GM08714 (cell line): Measurements from ENCODE around the gene P3R3URF.

Source experiments
- H3K4me3 ChIP-seq: fragments of 200-500 bp; sonication (Bioruptor generic); 2 replicates; pipeline ENCODE4 v1.5.1; 2014; ENCODE audit warnings: mild to moderate bottlenecking, low read length, inconsistent platforms
- ZNF274 ChIP-seq: IDR thresholded peaks from 2 replicates; pipeline ENCODE4 v1.6.1; 2012; ENCODE audit warnings: mild to moderate bottlenecking, low read depth, low read length

P3R3URF gene

DNA sequence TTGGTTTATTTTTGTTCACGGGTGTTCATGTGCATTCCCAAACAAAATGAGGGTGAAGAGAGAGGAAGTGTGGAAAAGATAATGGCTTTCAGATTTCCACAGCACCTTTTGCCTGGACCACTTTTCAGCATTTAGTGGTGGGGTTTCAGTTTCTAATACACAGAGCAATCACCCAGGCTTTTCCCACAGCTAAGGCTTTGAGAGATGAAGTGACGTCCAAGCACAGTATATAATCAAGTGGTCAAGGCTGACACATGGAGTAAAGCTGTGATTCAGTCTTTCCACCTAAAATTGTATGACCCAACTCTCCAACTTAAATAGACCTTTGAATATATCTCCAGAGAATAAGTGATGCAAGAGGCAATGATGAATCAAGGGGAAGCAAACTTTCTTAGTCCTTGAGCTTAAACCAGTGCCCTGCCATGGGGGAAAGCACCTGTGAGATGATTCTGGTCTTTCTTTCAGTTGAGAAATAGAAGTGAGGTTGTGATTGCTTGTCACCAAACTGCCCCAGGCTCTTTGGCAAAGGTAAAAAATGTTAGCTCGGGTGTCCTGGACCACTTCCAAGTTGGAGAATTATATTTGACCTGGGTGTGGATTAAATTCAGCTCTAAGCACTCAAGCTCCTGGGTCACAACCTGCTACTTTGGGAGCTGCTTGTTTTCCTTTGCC, 41.5 kb downstream of the P3R3URF start:
- no peak overlapping the region for H3K4me3 ChIP-seq
- no peak for TF ChIP-seq ZNF274

DNA sequence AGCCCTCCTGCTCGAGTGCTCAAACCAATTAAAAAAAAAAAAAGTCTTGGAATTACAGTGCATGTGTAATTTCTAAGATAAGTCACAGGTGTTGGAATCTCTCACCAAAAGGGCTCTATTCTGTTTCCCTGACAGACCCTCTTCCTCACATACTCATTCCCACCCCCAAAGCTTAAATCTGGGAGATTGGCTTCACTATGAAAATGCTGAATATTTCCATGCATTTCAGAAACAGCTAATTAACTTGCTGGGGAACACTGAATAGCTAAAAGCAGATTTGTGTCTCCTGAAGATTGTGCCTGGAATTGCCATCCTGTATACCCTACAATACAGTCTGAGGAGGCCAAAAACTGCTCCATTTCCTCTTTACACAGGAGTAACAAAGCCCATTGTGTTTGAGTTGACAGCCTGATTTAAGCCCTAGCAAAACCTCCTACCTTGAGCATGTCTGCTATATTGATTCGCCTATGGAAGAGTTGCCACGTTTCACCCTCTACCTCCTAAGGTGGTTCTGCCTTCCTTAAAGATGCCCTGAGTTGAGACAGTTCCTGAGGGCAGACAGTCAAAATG, 42.4 kb downstream of the P3R3URF start:
- H3K4me3 ChIP-seq: peak overlapping the region; percentile 77
- no peak for TF ChIP-seq ZNF274

DNA sequence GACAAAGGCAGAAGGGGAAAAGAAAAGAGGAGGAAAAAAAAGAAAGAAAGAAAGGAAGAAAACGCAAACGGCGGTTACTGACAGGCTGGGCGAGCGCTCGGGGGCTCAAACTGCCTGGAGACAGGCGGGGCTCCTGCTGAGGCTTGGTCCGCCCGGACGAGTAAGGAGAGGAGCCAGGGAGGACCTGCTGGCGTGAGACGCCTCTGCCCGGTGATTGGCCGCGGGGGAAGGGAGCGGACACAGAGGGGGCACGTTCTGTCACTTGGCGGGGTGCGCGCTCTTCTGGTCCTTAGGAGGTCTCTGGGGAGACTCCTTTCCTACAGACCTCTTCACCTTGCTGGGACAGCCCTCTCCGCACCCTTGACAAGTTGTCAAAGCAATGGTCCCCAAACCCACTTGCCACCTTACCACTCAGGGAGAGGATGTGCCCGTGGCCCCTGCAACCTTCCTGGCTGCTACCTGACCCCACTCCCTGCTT, 43.1 kb downstream of the P3R3URF start:
- no peak for TF ChIP-seq ZNF274
- peak overlapping the region; percentile 77 for H3K4me3 ChIP-seq

DNA sequence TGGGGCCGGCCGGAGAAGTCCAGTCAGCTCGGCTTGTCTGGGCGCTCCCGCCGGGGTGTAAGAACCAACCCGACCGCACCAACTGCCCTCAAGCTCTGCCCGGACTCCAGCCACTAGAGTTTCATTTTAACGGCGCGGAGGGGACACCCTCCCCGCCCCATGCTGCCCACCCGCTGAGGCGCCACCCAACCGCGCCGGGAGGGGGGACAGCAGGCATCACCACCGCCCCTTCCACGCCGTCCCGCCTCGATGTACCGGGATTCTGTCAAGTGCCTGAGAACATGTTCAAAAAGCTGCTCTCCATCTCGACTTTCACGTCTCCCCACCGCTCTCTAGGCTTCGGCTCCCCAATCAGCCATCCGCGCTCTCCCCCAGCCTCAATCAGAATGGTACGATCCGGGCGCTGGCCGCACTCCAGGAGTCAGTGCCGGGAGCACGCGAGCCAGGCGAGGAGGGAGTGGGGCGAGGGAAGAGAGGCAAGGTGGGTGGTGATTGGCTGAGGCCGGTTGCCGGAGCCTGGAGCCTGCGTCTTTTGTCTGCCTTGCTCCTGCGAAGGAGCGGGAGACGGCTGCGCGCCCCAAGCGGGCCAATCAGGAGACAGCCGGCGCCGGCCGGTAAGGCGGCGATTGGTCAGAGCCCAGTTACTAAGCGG, 43.6 kb downstream of the P3R3URF start, which contains the start of gene PIK3R3:
PIK3R3 (minus strand) TSS at position 101 of the 652 bp plus-strand sequence. CDS start 677 bp downstream, outside the sequence.
- H3K4me3 ChIP-seq: peak within 1 kb of the TSS; percentile 97
- TF ChIP-seq ZNF274: no peak

DNA sequence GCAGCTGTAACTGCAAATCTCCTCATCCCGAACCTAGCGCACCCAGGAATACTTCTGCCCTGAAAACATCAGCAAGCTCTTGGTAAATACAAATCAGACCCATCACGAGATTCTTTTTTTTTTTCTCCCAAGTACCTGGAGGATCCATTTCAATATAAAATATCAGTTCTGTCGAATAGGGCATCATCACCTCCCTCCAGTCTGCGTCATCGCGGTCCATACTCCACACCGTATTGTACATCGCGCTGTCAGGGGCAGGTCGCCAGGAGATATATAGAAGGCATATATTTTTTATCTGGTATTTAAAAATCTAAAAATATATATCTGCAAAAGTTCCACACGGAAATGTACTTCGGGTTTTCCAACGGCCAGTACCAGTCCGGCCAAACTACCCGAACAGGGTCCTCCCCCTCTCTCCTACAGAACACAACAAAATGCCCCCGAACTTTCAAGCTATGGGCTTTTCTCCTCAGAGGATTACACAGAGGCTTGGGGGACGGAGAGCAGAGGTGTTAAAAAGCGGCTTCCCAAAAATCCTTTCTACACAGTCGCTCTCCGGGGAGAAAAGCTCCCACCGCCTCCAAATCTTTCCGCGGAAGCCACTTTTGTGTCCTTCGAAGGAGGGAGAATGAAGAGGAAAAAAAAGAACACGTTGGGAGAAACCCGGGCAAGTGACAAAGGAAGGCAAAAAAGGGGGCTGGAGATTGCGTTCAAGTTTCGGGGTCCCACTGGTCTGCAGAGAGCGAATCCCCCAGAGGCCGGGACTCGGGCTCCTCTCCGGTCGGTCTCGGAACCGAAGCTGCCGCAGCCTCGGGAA, 44.4 kb downstream of the P3R3URF start:
- H3K4me3 ChIP-seq: peak overlapping the region; percentile 97
- no peak for TF ChIP-seq ZNF274

DNA sequence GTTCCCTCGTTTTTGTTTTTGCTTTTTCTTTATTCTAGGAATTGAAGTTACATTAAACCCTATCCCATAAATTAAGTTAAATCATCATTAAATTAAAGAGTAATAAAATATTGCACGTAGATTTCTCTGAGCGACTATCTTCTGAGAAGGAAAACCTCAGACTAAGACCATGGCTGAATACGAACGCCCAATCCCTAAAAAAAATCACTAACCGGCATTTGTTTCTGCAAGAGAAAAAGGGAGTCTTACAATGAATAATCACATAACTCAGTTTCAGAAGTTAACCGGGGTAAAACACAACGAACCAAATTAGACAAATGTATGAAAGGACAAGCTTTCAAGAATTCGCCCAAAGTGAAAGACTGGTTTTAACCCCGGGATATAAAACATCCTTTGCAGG, 45.2 kb downstream of the P3R3URF start:
- peak overlapping the region; percentile 97; the same call in 1 of the 2 replicates for H3K4me3 ChIP-seq
- no peak for TF ChIP-seq ZNF274

DNA sequence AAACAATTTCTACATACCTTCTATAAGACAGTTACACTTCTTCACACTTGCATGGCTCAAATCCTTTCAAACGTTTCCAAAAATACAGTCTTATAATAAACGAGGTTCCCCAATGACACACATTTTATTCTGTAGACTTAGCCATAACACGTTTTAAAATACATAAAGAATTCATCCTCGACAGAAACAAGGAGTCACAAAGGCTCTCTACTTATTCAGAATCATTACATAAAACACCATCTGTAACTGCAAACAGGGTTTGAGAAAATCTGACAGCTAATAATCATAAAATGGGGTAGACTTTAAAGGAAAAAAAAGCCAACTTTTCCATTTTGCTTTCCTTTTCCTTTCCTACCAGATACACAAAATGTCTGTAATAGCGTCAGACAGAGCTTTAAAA, 45.7 kb downstream of the P3R3URF start:
- peak overlapping the region; percentile 97; the same call in 1 of the 2 replicates for H3K4me3 ChIP-seq
- no peak for TF ChIP-seq ZNF274

DNA sequence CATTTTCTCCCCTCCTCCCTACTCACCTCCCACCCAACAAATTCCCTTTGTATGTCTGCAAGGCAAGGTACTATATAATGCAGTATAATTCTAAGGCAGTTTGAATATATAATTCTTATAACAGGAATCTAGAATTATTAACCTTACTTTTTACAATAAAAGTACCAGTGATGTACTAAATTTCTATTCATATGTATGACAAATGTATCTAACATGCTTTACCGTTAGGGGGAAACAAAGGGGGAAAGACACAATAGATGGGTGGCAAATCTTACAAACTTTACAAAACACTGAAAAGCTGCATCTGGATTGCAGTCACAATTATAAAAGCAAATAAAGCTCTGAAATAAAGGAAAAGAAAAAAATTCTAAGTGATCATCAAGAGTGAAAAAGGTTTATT, 46.2 kb downstream of the P3R3URF start:
- no peak for TF ChIP-seq ZNF274
- peak overlapping the region; percentile 97; the same call in 1 of the 2 replicates for H3K4me3 ChIP-seq

DNA sequence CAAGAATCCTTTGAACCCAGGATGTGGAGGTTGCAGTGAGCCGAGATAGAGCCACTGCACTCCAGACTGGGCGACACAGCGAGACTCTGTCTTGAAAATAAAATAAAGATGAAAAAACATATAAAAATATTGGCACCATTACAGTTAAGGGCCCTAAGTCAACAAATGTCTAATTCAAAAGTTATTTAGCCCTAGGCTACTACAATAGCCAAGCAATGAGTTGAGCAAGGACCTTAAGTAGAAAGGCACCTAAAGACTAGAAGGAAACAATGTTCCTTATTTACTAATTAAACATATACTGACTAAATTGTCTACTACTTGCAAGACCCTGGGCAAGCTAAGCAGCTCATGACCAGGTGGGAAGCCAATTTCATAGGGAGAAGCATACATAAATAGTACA, 47.9 kb downstream of the P3R3URF start:
- no peak overlapping the region for H3K4me3 ChIP-seq
- no peak for TF ChIP-seq ZNF274
